SK-N-SH (cell line): ENCODE data around the gene MEF2C. TPM values are rescaled to one million over a fixed set of nuclear protein-coding genes. Genes with fewer than 3 reads are reported as not detected.
A peak's percentile ranks its signal among the peaks of the same experiment; 100 is the strongest.

ENCODE experiments used
- CTCF ChIA-PET: fragments of 300-600, 350-600 bp; formaldehyde crosslinking; extraction: SDS; loops from one replicate; lab custom pipeline; 2021; lab: Yijun Ruan, JAX
- POLR2A ChIA-PET: fragments of 350-600 bp; sonication (Branson Sonifier 250); formaldehyde crosslinking; extraction: SDS; loops from one replicate; lab custom pipeline; 2020; ENCODE audit warnings: antibody characterized with exemption, inconsistent platforms; lab: Yijun Ruan, JAX
- DNase-seq: peaks from one replicate; pipeline ENCODE4 v3.0.0; 2012
- H2AFZ ChIP-seq: fragments of 200-600 bp; sonication (generic); 2 replicates; pipeline ENCODE4 v1.8.1; 2016; ENCODE audit warnings: antibody characterized with exemption, mild to moderate bottlenecking, low read depth
- H3F3A ChIP-seq: fragments of 200-600 bp; sonication (generic); replicated peaks from 2 replicates; pipeline ENCODE3; 2016; ENCODE audit warnings: antibody characterized with exemption, mild to moderate bottlenecking; ENCODE audit not compliant: insufficient read depth
- H3K27ac ChIP-seq, 2 experiments: fragments of 200-500 bp in 1 of 2; fragments of 200-600 bp in 1 of 2; sonication (Bioruptor generic) in 1 of 2; sonication (generic), shearing (Covaris generic) in 1 of 2; 2 replicates each; pipeline versions ENCODE4 v1.5.1 to v1.6.1; 2014 to 2016; ENCODE audit warnings: low read depth in 2 of 2, inconsistent platforms in 1 of 2, low read length in 1 of 2, mild to moderate bottlenecking in 1 of 2, mixed read lengths in 1 of 2
- H3K27me3 ChIP-seq: fragments of 200-600 bp; sonication (generic), shearing (Covaris generic); 2 replicates; pipeline ENCODE4 v1.6.1; 2016; ENCODE audit warnings: mixed run types; ENCODE audit not compliant: insufficient read depth
- H3K36me3 ChIP-seq, 2 experiments: fragments of 200-500 bp in 1 of 2; fragments of 200-600 bp in 1 of 2; sonication (Bioruptor generic) in 1 of 2; sonication (generic) in 1 of 2; replicated peaks in 1 of 2; 2 replicates each; pipeline versions ENCODE3 to v1.5.1; 2014 to 2016; ENCODE audit warnings: low read length in 1 of 2, mild to moderate bottlenecking in 1 of 2; ENCODE audit not compliant: insufficient read depth in 2 of 2, control insufficient read depth in 1 of 2
- H3K4me1 ChIP-seq, 2 experiments: fragments of 200-500 bp in 1 of 2; fragments of 200-600 bp in 1 of 2; sonication (Bioruptor generic) in 1 of 2; sonication (generic), shearing (Covaris generic) in 1 of 2; 2 replicates each; pipeline versions ENCODE4 v1.5.1 to v1.6.1; 2014 to 2016; ENCODE audit warnings: low read depth in 1 of 2, low read length in 1 of 2, mixed run types in 1 of 2; ENCODE audit not compliant: insufficient read depth in 2 of 2, control insufficient read depth in 1 of 2
- H3K4me2 ChIP-seq: fragments of 200-600 bp; sonication (generic), shearing (Covaris generic); 2 replicates; pipeline ENCODE4 v1.6.1; 2017; ENCODE audit warnings: mixed run types
- H3K4me3 ChIP-seq, 2 experiments: fragments of 200-500 bp in 1 of 2; fragments of 200-600 bp in 1 of 2; sonication (Bioruptor generic) in 1 of 2; sonication (generic), shearing (Covaris generic) in 1 of 2; 2 replicates each; pipeline versions ENCODE4 v1.5.1 to v1.8.1; 2014 to 2016; ENCODE audit warnings: low read depth in 2 of 2, inconsistent platforms in 1 of 2, low read length in 1 of 2, mild to moderate bottlenecking in 1 of 2, mixed read lengths in 1 of 2, moderate library complexity in 1 of 2
- H3K79me2 ChIP-seq: fragments of 200-600 bp; sonication (generic); 2 replicates; pipeline ENCODE4 v1.8.1; 2017; ENCODE audit warnings: mild to moderate bottlenecking; ENCODE audit not compliant: insufficient read depth
- H3K9ac ChIP-seq: fragments of 200-600 bp; sonication (generic); 2 replicates; pipeline ENCODE4 v1.6.1; 2017; ENCODE audit warnings: mixed run types
- H3K9me2 ChIP-seq: fragments of 200-600 bp; sonication (generic); 2 replicates; pipeline ENCODE4 v1.6.1; 2017; ENCODE audit warnings: mixed run types
- H3K9me3 ChIP-seq: fragments of 200-600 bp; sonication (generic); 2 replicates; pipeline ENCODE4 v1.6.1; 2017; ENCODE audit warnings: mixed run types, mild to moderate bottlenecking, moderate library complexity
- H4K20me1 ChIP-seq: fragments of 200-600 bp; sonication (generic); 2 replicates; pipeline ENCODE4 v1.6.1; 2017; ENCODE audit warnings: mild to moderate bottlenecking, mixed run types; ENCODE audit not compliant: insufficient read depth
- EZH2phosphoT487 ChIP-seq: fragments of 200-600 bp; sonication (generic); IDR thresholded peaks from 2 replicates; pipeline ENCODE4 v1.6.1; 2017; ENCODE audit warnings: low read depth, mixed run types, mild to moderate bottlenecking, antibody characterized with exemption, moderate library complexity, borderline replicate concordance
- RCOR1 ChIP-seq: fragments of 150-350 bp; IDR thresholded peaks from 2 replicates; pipeline ENCODE4 v1.6.1; 2017; ENCODE audit warnings: antibody characterized with exemption, low read length
- RFX5 ChIP-seq: IDR thresholded peaks from 2 replicates; pipeline ENCODE4 v1.6.1; 2012; ENCODE audit warnings: mild to moderate bottlenecking, improper control_type of control experiment, low read length
- WGBS: methylation state at CpG from one replicate; pipeline ENCODE4 v1.1.6; 2017; ENCODE audit warnings: low lambda C conversion rate; 5-methylcytosine and 5-hydroxymethylcytosine counted together
- polyA plus RNA-seq, 3 experiments: library from polyadenylated mRNA; depleted of rRNA; stranded (reverse); fragments of >200 nt; gene quantifications; 2 replicates each; pipeline ENCODE4 v1.2.3, GENCODE V29; 2012
- TF ChIP-seq, protein P1 (sequence below): IDR thresholded peaks from 2 replicates; pipeline ENCODE4 v1.6.1; 2012; ENCODE audit warnings: mild to moderate bottlenecking, low read depth, low read length, moderate library complexity

Gene MEF2C
- polyA plus RNA-seq, 1 of the 3 experiments (the other 2 are of a cell fraction), result 1.2 TPM

DNA sequence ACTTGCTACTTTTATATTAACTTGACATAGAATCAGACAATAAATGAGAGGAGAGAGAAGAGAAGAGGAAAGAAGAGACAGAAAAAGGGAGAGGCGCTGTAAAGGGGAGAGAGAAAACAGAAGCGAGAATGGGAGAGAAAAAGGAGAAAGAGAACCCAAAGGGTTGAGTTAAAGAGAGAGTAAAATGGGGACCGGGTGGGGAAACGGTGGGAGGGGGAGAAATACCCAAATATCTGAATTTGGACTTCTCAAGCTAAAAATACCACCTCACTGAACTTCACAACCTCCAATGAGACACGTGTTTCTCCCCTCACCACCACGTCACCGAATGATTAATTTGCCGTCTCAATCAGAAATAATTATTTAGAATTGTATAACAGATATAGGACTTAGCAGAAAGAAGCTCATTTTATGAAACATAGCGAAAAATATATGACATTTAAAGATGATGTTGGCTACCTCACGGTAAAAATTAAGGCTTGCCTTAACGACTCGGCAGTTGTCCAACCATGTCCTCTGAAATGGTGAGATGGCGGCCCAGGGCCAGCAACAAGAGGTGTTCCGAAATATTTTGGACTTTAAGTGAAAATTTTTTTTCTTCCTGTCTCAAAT lies 204.1 kb downstream of the MEF2C start:
- POLR2A ChIA-PET, result no interaction called here
- peaks cover 93% of the 10 kb centered on the region for H3K27me3 ChIP-seq
- CTCF ChIA-PET, result interaction anchor here (1.0 to 1.2 kb wide), 2 partner anchors 12 to 49 kb away, joined by 4 to 8 read pairs; no protein-coding TSS in a partner anchor
- H3K27ac ChIP-seq, result no peak overlapping the region
- H3K9me3 ChIP-seq, result no peaks in the 10 kb centered on the region
- H3K9me2 ChIP-seq, result no peaks in the 10 kb centered on the region
- 0 out of 2 replicates have a peak, but pooled peaks have one; percentile 24 for TF ChIP-seq EZH2phosphoT487
- TF ChIP-seq, protein P1, sequence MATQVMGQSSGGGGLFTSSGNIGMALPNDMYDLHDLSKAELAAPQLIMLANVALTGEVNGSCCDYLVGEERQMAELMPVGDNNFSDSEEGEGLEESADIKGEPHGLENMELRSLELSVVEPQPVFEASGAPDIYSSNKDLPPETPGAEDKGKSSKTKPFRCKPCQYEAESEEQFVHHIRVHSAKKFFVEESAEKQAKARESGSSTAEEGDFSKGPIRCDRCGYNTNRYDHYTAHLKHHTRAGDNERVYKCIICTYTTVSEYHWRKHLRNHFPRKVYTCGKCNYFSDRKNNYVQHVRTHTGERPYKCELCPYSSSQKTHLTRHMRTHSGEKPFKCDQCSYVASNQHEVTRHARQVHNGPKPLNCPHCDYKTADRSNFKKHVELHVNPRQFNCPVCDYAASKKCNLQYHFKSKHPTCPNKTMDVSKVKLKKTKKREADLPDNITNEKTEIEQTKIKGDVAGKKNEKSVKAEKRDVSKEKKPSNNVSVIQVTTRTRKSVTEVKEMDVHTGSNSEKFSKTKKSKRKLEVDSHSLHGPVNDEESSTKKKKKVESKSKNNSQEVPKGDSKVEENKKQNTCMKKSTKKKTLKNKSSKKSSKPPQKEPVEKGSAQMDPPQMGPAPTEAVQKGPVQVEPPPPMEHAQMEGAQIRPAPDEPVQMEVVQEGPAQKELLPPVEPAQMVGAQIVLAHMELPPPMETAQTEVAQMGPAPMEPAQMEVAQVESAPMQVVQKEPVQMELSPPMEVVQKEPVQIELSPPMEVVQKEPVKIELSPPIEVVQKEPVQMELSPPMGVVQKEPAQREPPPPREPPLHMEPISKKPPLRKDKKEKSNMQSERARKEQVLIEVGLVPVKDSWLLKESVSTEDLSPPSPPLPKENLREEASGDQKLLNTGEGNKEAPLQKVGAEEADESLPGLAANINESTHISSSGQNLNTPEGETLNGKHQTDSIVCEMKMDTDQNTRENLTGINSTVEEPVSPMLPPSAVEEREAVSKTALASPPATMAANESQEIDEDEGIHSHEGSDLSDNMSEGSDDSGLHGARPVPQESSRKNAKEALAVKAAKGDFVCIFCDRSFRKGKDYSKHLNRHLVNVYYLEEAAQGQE, result no peak
- H3K79me2 ChIP-seq, result no peaks in the 10 kb centered on the region
- H2AFZ ChIP-seq, result no peak overlapping the region
- H3K9ac ChIP-seq, result no peak overlapping the region
- H3F3A ChIP-seq, result no peaks in the 10 kb centered on the region
- H3K36me3 ChIP-seq, result no peaks in the 10 kb centered on the region
- H3K4me2 ChIP-seq, result no peak overlapping the region
- DNase-seq, result no peak
- no peaks in the 10 kb centered on the region for H4K20me1 ChIP-seq
- peaks cover 6 to 18% of the 10 kb centered on the region in 2 experiments; a peak in 1 of 4 replicates for H3K4me1 ChIP-seq
- 14% methylated on average over 14 of the region's 14 CpGs for WGBS
- H3K4me3 ChIP-seq, result no peak overlapping the region

DNA sequence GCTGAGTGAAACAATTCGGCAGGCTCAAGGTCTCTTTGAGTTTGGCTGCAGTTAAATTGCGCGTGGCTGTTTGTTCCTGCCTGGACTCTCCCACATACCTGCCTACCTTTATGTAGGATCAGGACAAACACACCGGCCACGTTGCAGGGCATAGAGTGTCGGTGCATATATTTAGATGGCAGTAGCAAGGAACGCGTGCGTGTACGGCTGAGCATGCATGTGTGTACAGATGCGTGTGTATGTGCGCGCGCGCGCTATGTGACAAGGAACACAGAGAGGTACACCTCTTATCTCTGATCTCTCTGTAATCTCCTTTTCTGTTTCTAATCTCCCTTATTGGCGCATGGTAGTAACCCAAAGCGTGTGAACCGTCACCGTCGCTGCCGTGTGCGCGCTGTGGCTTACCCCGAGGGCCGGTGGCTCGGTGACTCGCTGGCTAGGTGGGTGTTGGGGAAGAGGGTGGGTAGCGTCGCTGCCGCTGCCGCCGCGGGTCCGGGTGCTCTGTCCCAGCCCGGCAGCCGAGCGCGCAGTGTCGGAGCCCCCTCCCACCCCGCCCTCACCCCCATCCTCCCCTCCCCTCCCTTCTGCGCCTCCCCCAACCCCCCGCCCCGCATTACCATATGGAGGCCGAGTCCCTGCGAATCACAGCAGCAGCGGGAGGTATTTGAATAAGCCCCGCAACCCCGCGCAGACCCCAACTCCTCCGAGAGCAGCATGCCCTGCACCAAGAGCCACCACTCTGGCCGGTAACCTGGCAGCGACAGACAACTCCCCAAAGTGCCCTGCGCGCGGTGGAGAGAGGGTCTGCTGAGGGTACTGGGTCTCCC lies 204.8 kb downstream of the MEF2C start:
- no peaks in the 10 kb centered on the region for H3K9me2 ChIP-seq
- POLR2A ChIA-PET, result no interaction called here
- CTCF ChIA-PET, result interaction anchor here (1.0 to 1.2 kb wide), 2 partner anchors 13 to 50 kb away, joined by 4 to 8 read pairs; no protein-coding TSS in a partner anchor
- H3K79me2 ChIP-seq, result no peaks in the 10 kb centered on the region
- H3K4me1 ChIP-seq, result peaks cover 6 to 15% of the 10 kb centered on the region in 2 experiments; a peak in 1 of 4 replicates
- no peak overlapping the region for H3K9ac ChIP-seq
- H3K9me3 ChIP-seq, result no peaks in the 10 kb centered on the region
- WGBS, result 13% methylated on average over 44 of the region's 56 CpGs
- no peaks in the 10 kb centered on the region for H3K36me3 ChIP-seq
- DNase-seq, result no peak
- H3K27me3 ChIP-seq, result peaks cover 93% of the 10 kb centered on the region
- no peak overlapping the region for H2AFZ ChIP-seq
- TF ChIP-seq RFX5 (no peak), RCOR1 (no peak)
- no peaks in the 10 kb centered on the region for H4K20me1 ChIP-seq
- H3K4me2 ChIP-seq, result no peak overlapping the region
- H3F3A ChIP-seq, result peaks cover 4% of the 10 kb centered on the region
- no peak overlapping the region for H3K27ac ChIP-seq
- H3K4me3 ChIP-seq, result no peak overlapping the region
